Measurements from ENCODE around the gene TRIM8.

The TRIM8 gene

GRCh38 chr10:102633848-102634247 is 10.4 kb upstream of the TRIM8 start:
- no peak for DNase-seq

GRCh38 chr10:102634686-102635085 is 9.6 kb upstream of the TRIM8 start:
- DNase-seq: no peak

GRCh38 chr10:102635377-102635776 is 8.9 kb upstream of the TRIM8 start:
- no peak for DNase-seq

GRCh38 chr10:102639537-102639936 is 4.7 kb upstream of the TRIM8 start:
- no peak for DNase-seq

GRCh38 chr10:102641402-102641801 is 2.9 kb upstream of the TRIM8 start:
- DNase-seq: no peak

GRCh38 chr10:102641880-102642735 is 2.2 kb upstream of the TRIM8 start:
- peak; percentile 98 for DNase-seq

- DNase-seq: peak; percentile 48
These were observed 1.4 kb upstream of the TRIM8 start for GRCh38 chr10:102642736-102643335.

GRCh38 chr10:102643336-102644065 is 778 bp upstream of the TRIM8 start:
- peak; percentile 50 for DNase-seq

GRCh38 chr10:102644646-102645387 is 538 bp downstream of the TRIM8 start:
- peak; percentile 69 for DNase-seq

GRCh38 chr10:102645388-102645740 is 1.1 kb downstream of the TRIM8 start:
- no peak for DNase-seq

GRCh38 chr10:102645741-102646609 is 1.7 kb downstream of the TRIM8 start:
- peak; percentile 59 for DNase-seq

GRCh38 chr10:102646610-102647442 is 2.5 kb downstream of the TRIM8 start:
- peak; percentile 22 for DNase-seq

GRCh38 chr10:102647443-102648268 is 3.4 kb downstream of the TRIM8 start:
- DNase-seq: no peak

- DNase-seq: no peak
These were observed 4.1 kb downstream of the TRIM8 start for GRCh38 chr10:102648269-102648888.

GRCh38 chr10:102648889-102649796 is 4.9 kb downstream of the TRIM8 start:
- DNase-seq: no peak

GRCh38 chr10:102649797-102650654 is 5.7 kb downstream of the TRIM8 start:
- DNase-seq: no peak

- no peak for DNase-seq
These were observed 6.6 kb downstream of the TRIM8 start for GRCh38 chr10:102650655-102651454.

Measured in stimulated activated CD4-positive, alpha-beta T cell treated with anti-CD3 and anti-CD28 coated beads, Interleukin-12 subunit alpha, Interleukin-12 subunit beta, amount 100 ng/mL, for 4 hours (primary cell).